HEK293T (cell line): Measurements from ENCODE around the gene GALNT15.

Source experiments
- ARNT ChIP-seq: fragments of 450-650 bp; IDR thresholded peaks from 2 replicates; pipeline ENCODE4 v1.6.1; 2017; ENCODE audit warnings: mild to moderate bottlenecking
- FOXM1 ChIP-seq: fragments of 450-650 bp; IDR thresholded peaks from 2 replicates; pipeline ENCODE4 v1.6.1; 2017; ENCODE audit warnings: mild to moderate bottlenecking, borderline replicate concordance
- NFRKB ChIP-seq: fragments of 450-650 bp; IDR thresholded peaks from 2 replicates; pipeline ENCODE4 v1.6.1; 2016; ENCODE audit warnings: mild to moderate bottlenecking, moderate library complexity
- SP1 ChIP-seq: fragments of 450-650 bp; IDR thresholded peaks from 2 replicates; pipeline ENCODE4 v1.6.1; 2017

DNA sequence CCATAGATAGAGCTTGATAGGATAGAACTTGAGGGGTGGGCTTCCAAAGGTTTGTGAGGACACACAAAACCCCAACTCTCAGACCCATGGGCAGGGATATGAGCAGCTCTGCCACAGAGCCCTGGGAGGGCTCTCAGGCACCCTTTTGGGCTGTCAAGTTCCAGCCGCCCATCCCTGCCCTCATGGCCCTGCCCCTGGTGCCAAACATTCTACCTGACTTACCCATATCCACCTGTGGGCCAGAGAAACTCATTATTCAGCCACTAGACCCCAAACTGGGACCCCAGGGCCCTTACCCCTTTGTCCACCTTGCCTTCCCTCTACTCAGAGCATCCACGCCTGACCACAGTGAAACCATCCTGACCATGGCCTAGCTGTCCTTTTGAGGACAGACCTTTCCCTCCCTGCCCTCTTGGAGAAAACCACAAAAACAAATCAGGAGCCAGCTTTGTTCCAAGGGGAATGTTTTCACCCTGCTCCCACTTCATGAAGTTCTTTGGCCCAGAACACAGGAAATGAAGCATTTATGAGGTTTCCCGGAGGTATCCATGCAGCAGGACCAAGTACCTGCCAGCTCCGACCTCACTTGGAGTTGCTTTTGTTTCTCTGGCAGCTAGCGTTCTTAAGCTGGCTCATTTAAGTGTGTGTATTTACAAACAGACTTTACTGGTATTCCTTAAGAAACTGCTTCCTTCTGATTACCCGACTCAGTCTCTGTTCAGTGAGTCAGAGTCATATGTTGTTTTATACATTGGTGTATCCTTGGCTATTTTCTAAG lies 34.2 kb upstream of the GALNT15 start:
- TF ChIP-seq ARNT (no peak), FOXM1 (no peak), SP1 (no peak), NFRKB (no peak)
